SU-DHL-6 (cell line): ENCODE measurements around the gene IGFBP4.
"Not testable (repeated sequence)": the region's sequence is repeated elsewhere in the genome, so short reads cannot be mapped to it uniquely, and the experiment has no call there.

Experiments used
- H2AFZ ChIP-seq: fragments of 200-600 bp; sonication (generic); 2 replicates; pipeline ENCODE4 v1.6.1; 2014; ENCODE audit warnings: low read depth, mild to moderate bottlenecking, moderate library complexity, mixed read lengths, antibody characterized with exemption, low read length; ENCODE audit not compliant: severe bottlenecking
- H3F3A ChIP-seq: fragments of 200-600 bp; shearing (Covaris generic); 2 replicates; pipeline ENCODE4 v1.6.0; 2016; ENCODE audit warnings: antibody characterized with exemption, mild to moderate bottlenecking; ENCODE audit not compliant: insufficient read depth
- H3K27ac ChIP-seq: fragments of 200-600 bp; sonication (generic); 2 replicates; pipeline ENCODE4 v1.5.1; 2016; ENCODE audit warnings: low read depth, mild to moderate bottlenecking, low read length, moderate library complexity, mixed read lengths
- H3K27me3 ChIP-seq: fragments of 200-600 bp; sonication (generic), shearing (Covaris generic); 2 replicates; pipeline ENCODE4 v1.6.0; 2014; ENCODE audit warnings: mild to moderate bottlenecking, low read length
- H3K36me3 ChIP-seq: fragments of 200-600 bp; sonication (generic); 2 replicates; pipeline ENCODE4 v1.6.1; 2014; ENCODE audit warnings: mild to moderate bottlenecking, low read length, mixed read lengths
- H3K4me2 ChIP-seq: fragments of 300-600, 200-600 bp; shearing (Covaris generic), sonication (generic); 2 replicates; pipeline ENCODE4 v1.6.0; 2014; ENCODE audit warnings: low read length, low read depth, mild to moderate bottlenecking; ENCODE audit not compliant: poor library complexity, severe bottlenecking
- H3K4me3 ChIP-seq: fragments of 200-600 bp; sonication (generic); 2 replicates; pipeline ENCODE4 v1.5.1; 2014; ENCODE audit warnings: antibody characterized with exemption, low read length, mild to moderate bottlenecking, mixed read lengths; ENCODE audit not compliant: insufficient read depth, poor library complexity, severe bottlenecking
- H3K79me2 ChIP-seq: fragments of 200-600 bp; sonication (generic); 2 replicates; pipeline ENCODE4 v1.6.1; 2014; ENCODE audit warnings: mild to moderate bottlenecking, low read length, moderate library complexity; ENCODE audit not compliant: insufficient read depth
- H3K9ac ChIP-seq: fragments of 200-600 bp; sonication (generic); 2 replicates; pipeline ENCODE4 v1.7.0; 2014; ENCODE audit warnings: mild to moderate bottlenecking, low read length
- H3K9me2 ChIP-seq: fragments of 200-600 bp; sonication (generic); replicated peaks from 2 replicates; pipeline ENCODE4 v1.6.1; 2014; ENCODE audit warnings: low read length; ENCODE audit not compliant: insufficient read depth
- H3K9me3 ChIP-seq: fragments of 200-600 bp; sonication (generic); 2 replicates; pipeline ENCODE4 v1.6.1; 2014; ENCODE audit warnings: low read length, mixed read lengths; ENCODE audit not compliant: insufficient read depth
- H4K20me1 ChIP-seq: fragments of 200-600 bp; sonication (generic); 2 replicates; pipeline ENCODE4 v1.6.1; 2014; ENCODE audit warnings: low read depth, mild to moderate bottlenecking, antibody characterized with exemption, low read length, moderate library complexity, mixed read lengths
- EZH2phosphoT487 ChIP-seq: fragments of 200-600 bp; sonication (generic), shearing (Covaris generic); conservative IDR thresholded peaks from 2 replicates; pipeline ENCODE4 v1.6.1; 2018; ENCODE audit warnings: mild to moderate bottlenecking, antibody characterized with exemption, low read length, moderate library complexity, mixed read lengths
- TF ChIP-seq, protein P1 (sequence below): fragments of 200-600 bp; sonication (generic); IDR thresholded peaks from one replicate; pipeline ENCODE4 v1.5.1; 2017; ENCODE audit warnings: antibody characterized with exemption, mild to moderate bottlenecking, low read length, moderate library complexity; ENCODE audit not compliant: insufficient read depth, poor library complexity, severe bottlenecking

IGFBP4 gene

DNA sequence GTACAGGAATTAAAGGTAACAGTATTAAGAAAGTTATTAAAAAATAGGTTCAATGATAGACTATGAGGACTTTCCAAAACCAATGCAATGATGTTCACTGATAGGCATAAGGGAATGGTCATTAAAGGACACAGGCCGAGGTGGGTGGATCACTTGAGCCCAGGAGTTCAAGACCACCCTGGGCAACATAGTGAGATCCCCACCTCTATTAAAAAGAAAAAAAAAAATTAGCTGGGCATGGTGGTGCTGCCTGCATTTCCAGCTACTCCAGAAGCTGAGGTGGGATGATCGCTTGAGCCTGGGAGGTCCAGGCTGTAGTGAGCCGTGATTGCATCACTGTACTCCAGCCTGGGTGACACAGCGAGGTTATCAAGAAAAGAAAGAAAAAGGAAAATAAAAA lies 31.4 kb upstream of the IGFBP4 start:
- Histone ChIP-seq H3F3A (peaks cover 38% of the 10 kb centered on the region), H3K4me3 (no peak overlapping the region), H3K4me2 (no peak overlapping the region), H3K9me3 (no peaks in the 10 kb centered on the region), H3K79me2 (peaks cover 49% of the 10 kb centered on the region), H3K9me2 (no peaks in the 10 kb centered on the region), H3K27me3 (no peaks in the 10 kb centered on the region), H3K27ac (no peak overlapping the region), H3K9ac (no peak overlapping the region), H3K36me3 (peaks cover 77% of the 10 kb centered on the region), H2AFZ (no peak overlapping the region), H4K20me1 (0 out of 2 replicates have a peak, but pooled peaks cover 18% of the 10 kb centered on the region)
- no peak for TF ChIP-seq EZH2phosphoT487
- TF ChIP-seq, protein P1, sequence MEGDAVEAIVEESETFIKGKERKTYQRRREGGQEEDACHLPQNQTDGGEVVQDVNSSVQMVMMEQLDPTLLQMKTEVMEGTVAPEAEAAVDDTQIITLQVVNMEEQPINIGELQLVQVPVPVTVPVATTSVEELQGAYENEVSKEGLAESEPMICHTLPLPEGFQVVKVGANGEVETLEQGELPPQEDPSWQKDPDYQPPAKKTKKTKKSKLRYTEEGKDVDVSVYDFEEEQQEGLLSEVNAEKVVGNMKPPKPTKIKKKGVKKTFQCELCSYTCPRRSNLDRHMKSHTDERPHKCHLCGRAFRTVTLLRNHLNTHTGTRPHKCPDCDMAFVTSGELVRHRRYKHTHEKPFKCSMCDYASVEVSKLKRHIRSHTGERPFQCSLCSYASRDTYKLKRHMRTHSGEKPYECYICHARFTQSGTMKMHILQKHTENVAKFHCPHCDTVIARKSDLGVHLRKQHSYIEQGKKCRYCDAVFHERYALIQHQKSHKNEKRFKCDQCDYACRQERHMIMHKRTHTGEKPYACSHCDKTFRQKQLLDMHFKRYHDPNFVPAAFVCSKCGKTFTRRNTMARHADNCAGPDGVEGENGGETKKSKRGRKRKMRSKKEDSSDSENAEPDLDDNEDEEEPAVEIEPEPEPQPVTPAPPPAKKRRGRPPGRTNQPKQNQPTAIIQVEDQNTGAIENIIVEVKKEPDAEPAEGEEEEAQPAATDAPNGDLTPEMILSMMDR, result no peak

DNA sequence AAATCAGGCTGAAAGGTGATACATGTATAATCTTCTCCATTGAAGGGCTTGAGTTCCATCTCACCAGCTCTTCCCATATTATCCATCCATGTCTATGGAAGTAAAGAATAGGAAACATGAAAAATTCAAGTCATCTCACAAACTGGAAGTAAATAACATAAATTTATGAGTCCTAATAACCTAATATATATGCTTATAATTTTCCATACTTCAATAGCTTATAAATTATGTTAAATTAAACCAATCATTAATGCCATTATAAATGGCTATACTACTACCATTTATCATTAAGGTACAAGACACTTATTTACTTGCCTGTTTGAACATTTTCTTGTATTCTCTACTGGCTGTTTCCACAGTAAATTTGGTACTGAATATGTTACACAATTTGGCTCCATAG lies 30.4 kb upstream of the IGFBP4 start:
- Histone ChIP-seq H3K27me3 (no peaks in the 10 kb centered on the region), H3K4me3 (no peak overlapping the region), H3F3A (peaks cover 32% of the 10 kb centered on the region), H4K20me1 (0 out of 2 replicates have a peak, but pooled peaks cover 17% of the 10 kb centered on the region), H3K9ac (no peak overlapping the region), H3K79me2 (peaks cover 57% of the 10 kb centered on the region), H3K9me2 (no peaks in the 10 kb centered on the region), H3K36me3 (peaks cover 69% of the 10 kb centered on the region), H3K4me2 (no peak overlapping the region), H3K9me3 (no peaks in the 10 kb centered on the region), H3K27ac (no peak overlapping the region), H2AFZ (no peak overlapping the region)
- TF ChIP-seq EZH2phosphoT487, result no peak
- TF ChIP-seq, protein P1, result no peak

- Histone ChIP-seq H3K36me3 (peaks cover 60% of the 10 kb centered on the region), H4K20me1 (0 out of 2 replicates have a peak, but pooled peaks cover 14% of the 10 kb centered on the region), H3K79me2 (peaks cover 52% of the 10 kb centered on the region), H3F3A (peaks cover 26% of the 10 kb centered on the region)
- not testable (repeated sequence) for H3K4me3 ChIP-seq, H3K9me2 ChIP-seq, H3K27me3 ChIP-seq, H3K9ac ChIP-seq, H2AFZ ChIP-seq, H3K9me3 ChIP-seq, H3K4me2 ChIP-seq, H3K27ac ChIP-seq
Observed at GRCh38 chr17:40414312-40414711, 28.9 kb upstream of the IGFBP4 start.

DNA sequence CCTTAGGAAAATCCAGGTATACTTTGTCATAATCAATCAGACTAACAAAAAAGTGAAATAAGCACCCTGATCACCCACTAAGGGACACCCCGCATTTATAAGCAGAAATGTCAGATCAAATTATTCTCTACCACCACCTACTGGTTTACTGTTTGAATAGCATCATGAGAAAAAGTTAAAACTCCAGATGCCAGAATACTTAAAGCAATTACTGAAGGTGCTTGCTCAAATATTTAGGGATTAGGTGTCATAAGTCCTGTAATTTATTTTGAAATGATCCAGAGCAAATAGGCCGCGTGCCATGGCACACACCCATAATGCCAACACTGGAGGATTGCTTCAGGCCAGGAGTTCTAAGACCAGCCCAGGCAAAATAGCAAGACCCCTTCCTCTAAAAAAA lies 27.9 kb upstream of the IGFBP4 start:
- H3K4me2 ChIP-seq, result peak overlapping the region; percentile 96
- H2AFZ ChIP-seq, result no peak overlapping the region
- H4K20me1 ChIP-seq, result 0 out of 2 replicates have a peak, but pooled peaks cover 14% of the 10 kb centered on the region
- H3K27ac ChIP-seq, result 0 out of 2 replicates have a peak overlapping the region, but pooled peaks have one; percentile 78
- H3K9ac ChIP-seq, result peak overlapping the region; percentile 95; the same call in 1 of the 2 replicates
- peaks cover 48% of the 10 kb centered on the region for H3K79me2 ChIP-seq
- H3K36me3 ChIP-seq, result peaks cover 53% of the 10 kb centered on the region
- TF ChIP-seq, protein P1, result peak; percentile 36
- no peak for TF ChIP-seq EZH2phosphoT487
- H3K27me3 ChIP-seq, result no peaks in the 10 kb centered on the region
- peaks cover 28% of the 10 kb centered on the region for H3F3A ChIP-seq
- H3K4me3 ChIP-seq, result peak overlapping the region; percentile 83
- H3K9me2 ChIP-seq, result no peaks in the 10 kb centered on the region
- no peaks in the 10 kb centered on the region for H3K9me3 ChIP-seq
